H1 (cell line): ENCODE measurements around the gene KCNMA1. TPM values are rescaled to one million over a fixed set of nuclear protein-coding genes. Genes with fewer than 3 reads are reported as not detected.

Experiments used
- CTCF ChIA-PET: fragments of 300-600 bp; sonication (Branson Sonifier 250); formaldehyde crosslinking; loops from one replicate; lab custom pipeline; 2021; ENCODE audit not compliant: partially characterized antibody; lab: Charles Lee
- POLR2A ChIA-PET: fragments of 300-600 bp; sonication (Branson Sonifier 250); formaldehyde crosslinking; loops from one replicate; lab custom pipeline; 2021; ENCODE audit warnings: inconsistent platforms; ENCODE audit not compliant: partially characterized antibody; lab: Charles Lee
- DNase-seq, 2 experiments: peaks; one replicate each; pipeline versions ENCODE4 v3.0.0 to v3.0.0-alpha.2; 2010 to 2022; ENCODE audit warnings: low spot score in 2 of 2, low read depth in 1 of 2, mixed read lengths in 1 of 2
- FAIRE-seq: peaks from 2 replicates; lab custom pipeline; 2011; peaks lifted over from hg19 to GRCh38; lab: Jason Lieb, UNC
- H2AFZ ChIP-seq: 2 replicates; pipeline ENCODE4 v1.8.1; 2012; ENCODE audit warnings: low read length, inconsistent platforms
- H2AK5ac ChIP-seq: 2 replicates; pipeline ENCODE4 v1.6.1; 2013; ENCODE audit warnings: low read depth, low read length
- H2BK120ac ChIP-seq: replicated peaks from 2 replicates; pipeline ENCODE3; 2013; ENCODE audit warnings: low read depth, low read length, inconsistent platforms
- H2BK12ac ChIP-seq: 2 replicates; pipeline ENCODE4 v1.6.1; 2013; ENCODE audit warnings: low read depth, low read length
- H2BK15ac ChIP-seq: 2 replicates; pipeline ENCODE4 v1.6.1; 2013; ENCODE audit warnings: low read length
- H2BK20ac ChIP-seq: 2 replicates; pipeline ENCODE4 v1.6.1; 2013; ENCODE audit warnings: low read length
- H2BK5ac ChIP-seq: 2 replicates; pipeline ENCODE4 v1.6.1; 2013; ENCODE audit warnings: low read depth, low read length
- H3K14ac ChIP-seq: 2 replicates; pipeline ENCODE4 v1.6.1; 2013; ENCODE audit warnings: inconsistent platforms; ENCODE audit not compliant: insufficient read length
- H3K18ac ChIP-seq: 2 replicates; pipeline ENCODE4 v1.6.1; 2013; ENCODE audit warnings: low read length; ENCODE audit errors: extremely low read depth
- H3K23ac ChIP-seq: 2 replicates; pipeline ENCODE4 v1.6.1; 2013; ENCODE audit warnings: inconsistent platforms; ENCODE audit not compliant: insufficient read length
- H3K23me2 ChIP-seq: 2 replicates; pipeline ENCODE4 v1.6.1; 2013; ENCODE audit warnings: low read depth, low read length
- H3K27ac ChIP-seq: 2 replicates; pipeline ENCODE4 v1.6.1; 2011; ENCODE audit warnings: low read depth, low read length, inconsistent platforms
- H3K27me3 ChIP-seq, 4 experiments: replicated peaks in 1 of 4; 1 replicate in 1 of 4; 2 replicates in 3 of 4; pipeline versions ENCODE4 v1.6.1 to v1.8.1; 2011 to 2013; ENCODE audit warnings: low read length in 3 of 4, mild to moderate bottlenecking in 3 of 4, inconsistent platforms in 2 of 4, mixed read lengths in 2 of 4, moderate library complexity in 1 of 4; ENCODE audit not compliant: control insufficient read depth in 3 of 4, insufficient read depth in 3 of 4; ENCODE audit errors: extremely low read depth in 1 of 4
- H3K36me3 ChIP-seq, 4 experiments: 2 replicates each; pipeline versions ENCODE4 v1.6.1 to v1.8.1; 2011 to 2013; ENCODE audit warnings: mild to moderate bottlenecking in 4 of 4, low read length in 3 of 4, moderate library complexity in 2 of 4, control low read depth in 1 of 4, inconsistent platforms in 1 of 4; ENCODE audit not compliant: insufficient read depth in 4 of 4, control insufficient read depth in 2 of 4
- H3K4ac ChIP-seq: replicated peaks from 2 replicates; pipeline ENCODE3; 2013; ENCODE audit warnings: low read length, low read depth, mixed read lengths, inconsistent platforms; ENCODE audit not compliant: insufficient read length
- H3K4me1 ChIP-seq, 4 experiments: replicated peaks in 1 of 4; 1 replicate in 1 of 4; 2 replicates in 3 of 4; pipeline versions ENCODE4 v1.6.1 to v1.8.1; 2011 to 2013; ENCODE audit warnings: low read length in 3 of 4, inconsistent platforms in 2 of 4, mixed read lengths in 1 of 4; ENCODE audit not compliant: insufficient read depth in 4 of 4, control insufficient read depth in 3 of 4
- H3K4me2 ChIP-seq, 2 experiments: 2 replicates each; pipeline versions ENCODE4 v1.6.1 to v1.8.1; 2011 to 2013; ENCODE audit warnings: low read depth in 2 of 2, low read length in 2 of 2, control low read depth in 1 of 2, inconsistent platforms in 1 of 2, mild to moderate bottlenecking in 1 of 2; ENCODE audit not compliant: insufficient read depth in 1 of 2
- H3K4me3 ChIP-seq, 4 experiments: fragments of 200-600, 300-600 bp in 1 of 4; sonication (generic), shearing (Covaris generic), sonication (Bioruptor Twin) in 1 of 4; 2 replicates each; pipeline versions ENCODE4 v1.5.1 to v1.8.1; 2011 to 2016; ENCODE audit warnings: low read length in 4 of 4, low read depth in 3 of 4, control low read depth in 2 of 4, inconsistent platforms in 2 of 4, mild to moderate bottlenecking in 2 of 4, mixed read lengths in 1 of 4, moderate library complexity in 1 of 4; ENCODE audit not compliant: insufficient read depth in 2 of 4; ENCODE audit errors: extremely low read depth in 1 of 4
- H3K56ac ChIP-seq: replicated peaks from 2 replicates; pipeline ENCODE3; 2013; ENCODE audit warnings: low read depth, mild to moderate bottlenecking, mixed read lengths, low read length, inconsistent platforms; ENCODE audit not compliant: insufficient read length
- H3K79me1 ChIP-seq: 2 replicates; pipeline ENCODE4 v1.6.1; 2013; ENCODE audit warnings: low read depth, low read length, control low read depth
- H3K79me2 ChIP-seq, 2 experiments: 2 replicates each; pipeline versions ENCODE4 v1.6.1 to v1.8.1; 2012 to 2013; ENCODE audit warnings: low read length in 2 of 2, mild to moderate bottlenecking in 2 of 2, inconsistent platforms in 1 of 2; ENCODE audit not compliant: insufficient read depth in 2 of 2, control insufficient read depth in 1 of 2
- H3K9ac ChIP-seq, 4 experiments: replicated peaks in 1 of 4; 1 replicate in 1 of 4; 2 replicates in 3 of 4; pipeline versions ENCODE4 v1.6.1 to v1.8.1; 2011 to 2013; ENCODE audit warnings: low read depth in 3 of 4, low read length in 3 of 4, control low read depth in 2 of 4, mild to moderate bottlenecking in 2 of 4, moderate library complexity in 2 of 4, inconsistent platforms in 1 of 4; ENCODE audit errors: extremely low read depth in 1 of 4
- H3K9me3 ChIP-seq, 2 experiments: 2 replicates each; pipeline versions ENCODE4 v1.6.1 to v1.8.1; 2012 to 2013; ENCODE audit warnings: mild to moderate bottlenecking in 2 of 2, moderate library complexity in 2 of 2, control low read depth in 1 of 2, inconsistent platforms in 1 of 2, low read depth in 1 of 2, low read length in 1 of 2, mixed read lengths in 1 of 2; ENCODE audit not compliant: insufficient read depth in 2 of 2
- H4K20me1 ChIP-seq, 2 experiments: replicated peaks in 1 of 2; 2 replicates each; pipeline versions ENCODE3 to v1.8.1; 2011 to 2013; ENCODE audit warnings: inconsistent platforms in 2 of 2, low read length in 2 of 2, mild to moderate bottlenecking in 1 of 2; ENCODE audit not compliant: insufficient read depth in 2 of 2, control insufficient read depth in 1 of 2
- H4K5ac ChIP-seq: 2 replicates; pipeline ENCODE4 v1.6.1; 2013; ENCODE audit warnings: low read length, low read depth, mixed read lengths, inconsistent platforms; ENCODE audit not compliant: insufficient read length
- H4K8ac ChIP-seq: 2 replicates; pipeline ENCODE4 v1.8.0; 2013; ENCODE audit warnings: mild to moderate bottlenecking, moderate library complexity, low read length, inconsistent platforms; ENCODE audit not compliant: insufficient read depth; ENCODE audit errors: extremely low read depth
- H4K91ac ChIP-seq: replicated peaks from 2 replicates; pipeline ENCODE3; 2013; ENCODE audit warnings: low read length, mixed read lengths, inconsistent platforms; ENCODE audit not compliant: insufficient read length
- MAX ChIP-seq: IDR thresholded peaks from 2 replicates; pipeline ENCODE4 v1.6.1; 2012; ENCODE audit warnings: inconsistent platforms
- RBBP5 ChIP-seq: IDR thresholded peaks from 2 replicates; pipeline ENCODE4 v1.7.1; 2012; ENCODE audit warnings: low read depth, mild to moderate bottlenecking, inconsistent platforms, low read length, moderate library complexity, borderline replicate concordance
- SIX5 ChIP-seq: IDR thresholded peaks from 2 replicates; pipeline ENCODE4 v1.6.1; 2011; ENCODE audit warnings: mild to moderate bottlenecking, low read depth, low read length
- SUZ12 ChIP-seq: fragments of 200-600 bp; sonication (generic); IDR thresholded peaks from 2 replicates; pipeline ENCODE4 v1.6.1; 2012; ENCODE audit warnings: mild to moderate bottlenecking, inconsistent platforms, low read length, moderate library complexity, mixed read lengths
- WGBS, 2 experiments: shearing (Covaris generic) in 1 of 2; methylation state at CpG; one replicate each; pipeline versions ENCODE4 v1.1.6 to v1.1.7; 2013 to 2015; ENCODE audit warnings: low lambda C conversion rate in 2 of 2, mixed read lengths in 2 of 2, inconsistent platforms in 1 of 2, low coverage in 1 of 2, missing lambda C conversion rate in 1 of 2; ENCODE audit not compliant: insufficient replicate concordance in 2 of 2, insufficient coverage in 1 of 2, insufficient read length in 1 of 2; ENCODE audit errors: extremely low coverage in 1 of 2, missing lambda C conversion rate in 1 of 2; 5-methylcytosine and 5-hydroxymethylcytosine counted together
- polyA plus RNA-seq, 7 experiments: library from polyadenylated mRNA; depleted of rRNA in 3 of 7; stranded (reverse) in 5 of 7; unstranded in 2 of 7; fragments of >200 nt in 5 of 7; fragments of 200-250 nt in 2 of 7; gene quantifications; 1 replicate in 5 of 7; 2 replicates in 1 of 7; 4 replicates in 1 of 7; pipeline versions ENCODE4 v1.2.1 to v1.2.3, GENCODE V29; 2011 to 2013; ENCODE audit warnings: missing spikeins in 2 of 7, mixed read lengths in 2 of 7
- total RNA-seq: library from RNA; stranded (reverse); fragmentation: NEBNext Ultra II Directional; extraction: Animal tissue kit (Norgen Biotek cat#: 25700); gene quantifications from 2 replicates; pipeline ENCODE4 v1.2.1, GENCODE V29; 2021

Gene KCNMA1
- total and polyA plus RNA-seq, 2 of the 8 experiments (the other 6 are each of a cell fraction or from before 2014, with no cell fraction given), result 10.2 to 11.1 TPM

- Histone ChIP-seq H4K91ac (no peak overlapping the region), H3K79me2 (no peaks in the 10 kb centered on the region), H3K27me3 (no peaks in the 10 kb centered on the region), H2BK12ac (0 out of 2 replicates have a peak overlapping the region, but pooled peaks have one; percentile 52), H3K9me3 (no peaks in the 10 kb centered on the region), H3K79me1 (no peaks in the 10 kb centered on the region), H3K4me3 (no peak overlapping the region), H3K23me2 (no peaks in the 10 kb centered on the region), H3K9ac (no peak overlapping the region), H3K14ac (no peak overlapping the region), H2BK15ac (no peak overlapping the region; the same call in 1 of the 2 replicates), H3K18ac (no peak overlapping the region), H3K23ac (no peak overlapping the region), H2BK5ac (no peak overlapping the region), H3K4me1 (peaks cover 9 to 18% (median 14%) of the 10 kb centered on the region in 4 experiments), H3K4ac (no peak overlapping the region), H2BK120ac (no peak overlapping the region), H2AFZ (no peak overlapping the region), H3K56ac (no peak overlapping the region), H3K4me2 (no peak overlapping the region), H4K8ac (no peak overlapping the region), H2AK5ac (no peak overlapping the region), H4K20me1 (no peaks in the 10 kb centered on the region), H4K5ac (no peak overlapping the region), H2BK20ac (peak overlapping the region; percentile 29; the same call in 1 of the 2 replicates), H3K27ac (no peak overlapping the region), H3K36me3 (no peaks in the 10 kb centered on the region)
- no peak for FAIRE-seq
- ChIA-PET CTCF (interaction anchor here (0.8 to 1.7 kb wide), 8 partner anchors 8 to 393 kb away, joined by 3 to 4 read pairs (median 3); no protein-coding TSS in a partner anchor), POLR2A (no interaction called here)
- 87% methylated on average over 13 of the region's 13 CpGs; no CpG with 5 or more reads in 1 of the 2 experiments for WGBS, 2 experiments
- no peak for DNase-seq
- no peak for TF ChIP-seq SIX5
- no peak for TF ChIP-seq SUZ12
- no peak for TF ChIP-seq RBBP5
- no peak for TF ChIP-seq MAX
These were observed 70.6 kb downstream of the KCNMA1 start for GRCh38 chr10:77566914-77567566.
